ENCODE data around the gene PFN3.

DNA sequence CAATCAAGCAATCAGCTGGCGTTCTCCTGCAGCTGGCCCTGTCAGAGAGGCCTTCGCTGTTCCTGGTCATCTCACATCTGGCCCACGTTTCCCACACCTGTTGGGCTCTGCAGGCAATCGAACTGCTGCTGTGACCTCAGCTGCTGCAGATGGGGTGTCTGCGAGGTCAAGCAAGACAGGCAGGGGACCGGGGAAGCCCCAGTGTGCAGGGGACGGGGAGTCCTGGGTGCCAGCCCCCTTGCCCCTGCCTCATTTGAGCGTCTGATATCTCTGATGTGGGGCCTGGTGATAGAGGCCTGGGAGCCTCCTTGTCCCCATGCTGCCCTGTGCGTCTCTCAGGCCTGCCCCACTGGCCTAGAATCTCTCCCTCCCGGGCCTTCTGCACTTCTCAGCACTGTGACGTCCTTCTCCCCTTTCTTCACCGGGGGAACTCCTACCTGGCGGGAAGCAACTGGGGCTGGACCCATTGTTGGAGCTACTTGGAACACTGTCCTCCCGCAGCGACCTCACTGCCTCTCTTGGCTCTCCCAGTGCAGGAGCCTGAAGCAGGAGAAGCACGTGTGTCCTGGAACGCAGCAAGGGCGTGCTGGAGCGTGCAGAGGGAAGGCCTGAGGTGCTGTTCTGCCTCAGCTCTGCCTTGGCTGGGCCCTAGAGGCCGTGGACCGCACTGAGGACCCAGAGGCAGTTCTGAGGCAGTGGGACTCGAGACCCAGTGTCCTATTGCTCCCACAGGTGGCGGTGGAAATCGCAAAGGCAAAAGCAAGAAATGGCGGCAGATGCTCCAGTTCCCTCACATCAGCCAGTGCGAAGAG is 29.9 kb upstream of the PFN3 start:
- TF ChIP-seq POLR2A (IDR thresholded peaks at IDR 0.05), result no peak
- TF ChIP-seq, protein P1, sequence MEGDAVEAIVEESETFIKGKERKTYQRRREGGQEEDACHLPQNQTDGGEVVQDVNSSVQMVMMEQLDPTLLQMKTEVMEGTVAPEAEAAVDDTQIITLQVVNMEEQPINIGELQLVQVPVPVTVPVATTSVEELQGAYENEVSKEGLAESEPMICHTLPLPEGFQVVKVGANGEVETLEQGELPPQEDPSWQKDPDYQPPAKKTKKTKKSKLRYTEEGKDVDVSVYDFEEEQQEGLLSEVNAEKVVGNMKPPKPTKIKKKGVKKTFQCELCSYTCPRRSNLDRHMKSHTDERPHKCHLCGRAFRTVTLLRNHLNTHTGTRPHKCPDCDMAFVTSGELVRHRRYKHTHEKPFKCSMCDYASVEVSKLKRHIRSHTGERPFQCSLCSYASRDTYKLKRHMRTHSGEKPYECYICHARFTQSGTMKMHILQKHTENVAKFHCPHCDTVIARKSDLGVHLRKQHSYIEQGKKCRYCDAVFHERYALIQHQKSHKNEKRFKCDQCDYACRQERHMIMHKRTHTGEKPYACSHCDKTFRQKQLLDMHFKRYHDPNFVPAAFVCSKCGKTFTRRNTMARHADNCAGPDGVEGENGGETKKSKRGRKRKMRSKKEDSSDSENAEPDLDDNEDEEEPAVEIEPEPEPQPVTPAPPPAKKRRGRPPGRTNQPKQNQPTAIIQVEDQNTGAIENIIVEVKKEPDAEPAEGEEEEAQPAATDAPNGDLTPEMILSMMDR (IDR thresholded peaks at IDR 0.05), result no peak

Measured in adrenal gland (tissue), 5 donors.